Gastrocnemius medialis (tissue), 4 donors: ENCODE results near the gene NKD2.

Experiments
- POLR2A ChIP-seq, 2 donors: fragments of 450-650 bp; IDR thresholded peaks; one replicate each; pipeline ENCODE4 v1.6.1; 2017; ENCODE audit warnings: antibody characterized with exemption in 2 of 2, mild to moderate bottlenecking in 2 of 2, moderate library complexity in 2 of 2
- TF ChIP-seq, protein P1 (sequence below), 5 experiments: fragments of 450-650 bp in 3 of 5; fragments of 200-600 bp in 2 of 5; sonication (generic) in 2 of 5; IDR thresholded peaks in 4 of 5; conservative IDR thresholded peaks in 1 of 5; 1 replicate in 4 of 5; 2 replicates in 1 of 5; pipeline ENCODE4 v1.5.1; 2016 to 2019; ENCODE audit warnings: antibody characterized with exemption in 5 of 5, mild to moderate bottlenecking in 3 of 5, moderate library complexity in 3 of 5

DNA sequence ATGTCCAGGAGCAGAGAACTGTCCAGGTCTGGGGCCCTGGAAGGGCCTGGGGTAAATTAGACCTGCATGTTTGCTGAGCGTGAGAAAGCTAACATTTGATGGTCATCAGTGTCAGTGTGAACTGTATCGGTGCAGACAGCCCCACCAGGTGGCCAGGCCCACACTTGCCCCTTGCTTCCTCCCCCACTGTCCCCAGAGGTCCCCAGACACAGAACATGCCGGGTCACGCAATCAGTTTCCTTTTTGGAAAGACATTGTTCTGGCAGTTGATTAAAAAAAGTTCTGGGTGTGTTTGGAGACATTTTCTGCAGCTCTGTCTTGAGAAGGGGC is 1.5 kb downstream of the NKD2 start:
- TF ChIP-seq, protein P1, sequence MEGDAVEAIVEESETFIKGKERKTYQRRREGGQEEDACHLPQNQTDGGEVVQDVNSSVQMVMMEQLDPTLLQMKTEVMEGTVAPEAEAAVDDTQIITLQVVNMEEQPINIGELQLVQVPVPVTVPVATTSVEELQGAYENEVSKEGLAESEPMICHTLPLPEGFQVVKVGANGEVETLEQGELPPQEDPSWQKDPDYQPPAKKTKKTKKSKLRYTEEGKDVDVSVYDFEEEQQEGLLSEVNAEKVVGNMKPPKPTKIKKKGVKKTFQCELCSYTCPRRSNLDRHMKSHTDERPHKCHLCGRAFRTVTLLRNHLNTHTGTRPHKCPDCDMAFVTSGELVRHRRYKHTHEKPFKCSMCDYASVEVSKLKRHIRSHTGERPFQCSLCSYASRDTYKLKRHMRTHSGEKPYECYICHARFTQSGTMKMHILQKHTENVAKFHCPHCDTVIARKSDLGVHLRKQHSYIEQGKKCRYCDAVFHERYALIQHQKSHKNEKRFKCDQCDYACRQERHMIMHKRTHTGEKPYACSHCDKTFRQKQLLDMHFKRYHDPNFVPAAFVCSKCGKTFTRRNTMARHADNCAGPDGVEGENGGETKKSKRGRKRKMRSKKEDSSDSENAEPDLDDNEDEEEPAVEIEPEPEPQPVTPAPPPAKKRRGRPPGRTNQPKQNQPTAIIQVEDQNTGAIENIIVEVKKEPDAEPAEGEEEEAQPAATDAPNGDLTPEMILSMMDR (IDR thresholded peaks at IDR 0.05 in 4 of 5, conservative IDR thresholded peaks at IDR 0.05 in 1 of 5): no peak
- no peak for TF ChIP-seq POLR2A (IDR thresholded peaks at IDR 0.05)
